PC-3 (cell line): Measurements from ENCODE around the gene NPHP1. TPM values are rescaled to one million over a fixed set of nuclear protein-coding genes. Genes with fewer than 3 reads are reported as not detected.

Experiments used
- ATAC-seq: fragments of 200-7000 bp; cut with Tn5 transposase; 2 replicates; pipeline ENCODE4 v1.9.1; 2020; ENCODE audit warnings: mild to moderate bottlenecking, moderate library complexity
- BruUV-seq: library from RNA; stranded (reverse); fragments of 400-500 nt; replicated peaks from 2 replicates; lab custom pipeline; 2021; lab: Mats Ljungman, UMichigan
- CTCF ChIA-PET: fragments of 300-600 bp; sonication (Branson Sonifier 250); formaldehyde crosslinking; loops from one replicate; lab custom pipeline; 2022; ENCODE audit warnings: antibody characterized with exemption; lab: Charles Lee
- POLR2A ChIA-PET: fragments of 300-600 bp; sonication (Branson Sonifier 250); formaldehyde crosslinking; loops from one replicate; lab custom pipeline; 2022; ENCODE audit warnings: antibody characterized with exemption; ENCODE audit not compliant: unreplicated experiment; lab: Charles Lee
- DNase-seq: peaks from one replicate; pipeline ENCODE4 v3.0.0-alpha.2; 2015
- H2AFZ ChIP-seq: fragments of 300-600 bp; sonication (generic); 2 replicates; pipeline ENCODE4 v1.6.0; 2016; ENCODE audit warnings: antibody characterized with exemption, low read length
- H3F3A ChIP-seq: fragments of 300-600 bp; sonication (generic); one replicate; pipeline ENCODE4 v1.6.0; 2017; ENCODE audit warnings: antibody characterized with exemption, low read length, control low read depth, mild to moderate bottlenecking; ENCODE audit not compliant: unreplicated experiment
- H3K27ac ChIP-seq: fragments of 300-600 bp; sonication (generic); 2 replicates; pipeline ENCODE4 v1.5.1; 2016; ENCODE audit warnings: mild to moderate bottlenecking, low read length
- H3K27me3 ChIP-seq: fragments of 300-600 bp; sonication (generic); 2 replicates; pipeline ENCODE4 v1.6.1; 2016; ENCODE audit warnings: low read length, mixed read lengths
- H3K36me3 ChIP-seq: fragments of 300-600 bp; sonication (generic); 2 replicates; pipeline ENCODE4 v1.6.1; 2016; ENCODE audit warnings: low read depth, mixed run types, low read length, mixed read lengths
- H3K4me1 ChIP-seq: fragments of 300-600 bp; sonication (generic); 2 replicates; pipeline ENCODE4 v1.5.1; 2016; ENCODE audit warnings: low read length; ENCODE audit not compliant: insufficient read depth
- H3K4me2 ChIP-seq: fragments of 300-600 bp; sonication (generic); 2 replicates; pipeline ENCODE4 v1.6.0; 2016; ENCODE audit warnings: low read length
- H3K4me3 ChIP-seq: fragments of 300-600 bp; sonication (generic); 2 replicates; pipeline ENCODE4 v1.5.1; 2016; ENCODE audit warnings: mild to moderate bottlenecking, low read length, mixed read lengths
- H3K79me2 ChIP-seq: fragments of 300-600 bp; sonication (generic); 2 replicates; pipeline ENCODE4 v1.6.1; 2017; ENCODE audit warnings: low read length, mixed read lengths
- H3K9ac ChIP-seq: fragments of 300-600 bp; sonication (generic); 2 replicates; pipeline ENCODE4 v1.6.0; 2016; ENCODE audit warnings: mild to moderate bottlenecking, low read length
- H3K9me2 ChIP-seq: fragments of 300-600 bp; sonication (generic); replicated peaks from 2 replicates; pipeline ENCODE4 v1.6.1; 2016; ENCODE audit warnings: mixed run types, low read length, mixed read lengths
- H3K9me3 ChIP-seq: fragments of 300-600 bp; sonication (generic); 2 replicates; pipeline ENCODE4 v1.6.1; 2016; ENCODE audit warnings: low read length, mixed read lengths
- H4K20me1 ChIP-seq: fragments of 300-600 bp; sonication (generic); 2 replicates; pipeline ENCODE4 v1.6.1; 2016; ENCODE audit warnings: low read length, mixed read lengths
- CTCF ChIP-seq: fragments of 300-600 bp; sonication (generic); conservative IDR thresholded peaks from 2 replicates; pipeline ENCODE4 v1.5.1; 2017; ENCODE audit warnings: antibody characterized with exemption, low read depth, mild to moderate bottlenecking, low read length
- EZH2 ChIP-seq: fragments of 300-600 bp; sonication (generic); IDR thresholded peaks from one replicate; pipeline ENCODE4 v1.6.1; 2017; ENCODE audit warnings: antibody characterized with exemption, mild to moderate bottlenecking, low read length; ENCODE audit not compliant: unreplicated experiment
- EZH2phosphoT487 ChIP-seq: fragments of 300-600 bp; sonication (generic); IDR thresholded peaks from 2 replicates; pipeline ENCODE4 v1.6.1; 2018; ENCODE audit warnings: mild to moderate bottlenecking, antibody characterized with exemption, low read length, borderline replicate concordance
- intact Hi-C: fragments of 100-400 bp; cut with micrococcal nuclease; formaldehyde crosslinking; loops from 2 replicates; pipeline ENCODE4 v1.9.0; 2023
- total RNA-seq: library from RNA; depleted of rRNA; stranded (reverse); fragments of >200 nt; gene quantifications from 2 replicates; pipeline ENCODE4 v1.2.3, GENCODE V29; 2014

Gene NPHP1
- total RNA-seq, 1 experiment from 2014 or later = 4.2 TPM

DNA sequence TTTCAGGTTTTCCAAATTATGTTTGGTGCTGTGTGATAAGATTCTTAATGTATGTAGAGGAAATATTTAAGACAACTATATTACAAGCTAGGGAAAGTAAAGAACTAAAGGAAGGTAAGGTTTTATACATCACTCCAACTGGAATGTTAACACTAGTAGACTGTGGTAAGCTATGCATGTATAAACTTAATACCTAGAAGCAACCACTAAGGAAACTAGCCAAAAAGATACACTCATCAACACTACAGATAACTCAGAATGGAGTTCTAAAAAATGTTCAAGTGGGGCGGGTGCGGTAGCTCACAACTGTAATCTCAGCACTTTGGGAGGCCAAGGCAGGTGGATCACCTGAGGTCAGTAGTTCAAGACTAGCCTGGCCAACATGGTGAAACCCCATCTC is 51.4 kb downstream of the NPHP1 start:
- intact Hi-C loops = no loop called here
- CTCF ChIA-PET = no interaction called here
- BruUV-seq = no TSS peak
- Histone ChIP-seq H3K4me1 (peaks cover 27% of the 10 kb centered on the region), H3F3A (peaks cover 7% of the 10 kb centered on the region), H3K4me3 (no peak overlapping the region), H2AFZ (no peak overlapping the region), H3K4me2 (no peak overlapping the region), H3K79me2 (no peaks in the 10 kb centered on the region), H3K27me3 (no peaks in the 10 kb centered on the region), H3K9ac (no peak overlapping the region), H4K20me1 (no peaks in the 10 kb centered on the region), H3K36me3 (peaks cover 4% of the 10 kb centered on the region; the same call in 1 of the 2 replicates), H3K9me2 (no peaks in the 10 kb centered on the region), H3K27ac (no peak overlapping the region), H3K9me3 (peaks cover 15% of the 10 kb centered on the region)
- ATAC-seq (no peak), DNase-seq (no peak)
- TF ChIP-seq EZH2 (no peak), CTCF (no peak), EZH2phosphoT487 (no peak)
- POLR2A ChIA-PET = no interaction called here

DNA sequence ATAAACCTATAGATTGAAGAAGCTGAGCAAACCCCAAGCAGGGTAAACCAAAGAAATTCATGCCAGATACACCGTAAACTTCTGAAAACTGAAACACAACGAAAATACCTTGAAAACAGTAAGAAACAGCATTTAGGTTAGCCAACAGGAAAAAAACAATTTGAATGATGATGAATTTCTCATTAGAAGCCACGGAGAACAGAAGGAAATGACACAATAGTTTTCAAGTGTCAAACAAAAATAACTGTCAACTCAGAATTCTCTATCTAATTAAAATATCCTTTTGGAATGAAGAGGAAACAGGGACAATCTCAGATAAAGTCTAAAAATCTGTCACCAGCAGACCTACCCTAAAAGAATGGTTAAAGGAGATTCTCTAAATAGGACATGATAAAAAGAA is 51.9 kb downstream of the NPHP1 start:
- DNase-seq (no peak), ATAC-seq (no peak)
- BruUV-seq = no TSS peak
- Histone ChIP-seq H3K27me3 (no peaks in the 10 kb centered on the region), H3K9ac (no peak overlapping the region), H3F3A (peaks cover 7% of the 10 kb centered on the region), H2AFZ (no peak overlapping the region), H4K20me1 (no peaks in the 10 kb centered on the region), H3K9me3 (peaks cover 15% of the 10 kb centered on the region), H3K9me2 (no peaks in the 10 kb centered on the region), H3K4me3 (no peak overlapping the region), H3K27ac (no peak overlapping the region), H3K4me2 (no peak overlapping the region), H3K79me2 (no peaks in the 10 kb centered on the region), H3K36me3 (peaks cover 4% of the 10 kb centered on the region; the same call in 1 of the 2 replicates), H3K4me1 (peaks cover 27% of the 10 kb centered on the region)
- ChIA-PET POLR2A (no interaction called here), CTCF (no interaction called here)
- intact Hi-C loops = no loop called here
- no peak for TF ChIP-seq EZH2
- TF ChIP-seq CTCF = no peak
- no peak for TF ChIP-seq EZH2phosphoT487

GRCh38 chr2:110149330-110150220 is 55.2 kb downstream of the NPHP1 start:
- peak overlapping the region; percentile 37; the same call in 1 of the 2 replicates for H3K4me3 ChIP-seq

More at GRCh38 chr2:110149330-110150220, 55.2 kb downstream of the NPHP1 start:
- H3F3A ChIP-seq = peaks cover 7% of the 10 kb centered on the region
- peaks cover 19% of the 10 kb centered on the region for H3K4me1 ChIP-seq
- H3K9me2 ChIP-seq = no peaks in the 10 kb centered on the region
- no peaks in the 10 kb centered on the region for H3K79me2 ChIP-seq
- no peaks in the 10 kb centered on the region for H3K36me3 ChIP-seq
- H3K9me3 ChIP-seq = peaks cover 4% of the 10 kb centered on the region; the same call in 1 of the 2 replicates
- H3K27me3 ChIP-seq = no peaks in the 10 kb centered on the region
- DNase-seq = peak; percentile 91
- H3K9ac ChIP-seq = peak overlapping the region; percentile 86
- no TSS peak for BruUV-seq
- no peaks in the 10 kb centered on the region for H4K20me1 ChIP-seq
- ATAC-seq = peak; percentile 83
- peak overlapping the region; percentile 77 for H3K4me2 ChIP-seq
- TF ChIP-seq EZH2phosphoT487 (no peak), EZH2 (no peak), CTCF (no peak)
- intact Hi-C loops = no loop called here
- ChIA-PET CTCF (interaction anchor here (0.7 kb wide), 1 partner anchor 33 kb away, joined by 3 read pairs; no protein-coding TSS in a partner anchor), POLR2A (no interaction called here)
- peak overlapping the region; percentile 53 for H2AFZ ChIP-seq
- peak overlapping the region; percentile 98 for H3K27ac ChIP-seq
